HG03521 (cell line): ENCODE measurements around the gene LENG1.

Source experiments
- ATAC-seq: cut with Tn5 transposase; IDR thresholded peaks from one replicate; pipeline ENCODE4 v1.9.1; 2021; ENCODE audit warnings: mild to moderate bottlenecking, moderate library complexity; ENCODE audit not compliant: unreplicated experiment

Gene LENG1

DNA sequence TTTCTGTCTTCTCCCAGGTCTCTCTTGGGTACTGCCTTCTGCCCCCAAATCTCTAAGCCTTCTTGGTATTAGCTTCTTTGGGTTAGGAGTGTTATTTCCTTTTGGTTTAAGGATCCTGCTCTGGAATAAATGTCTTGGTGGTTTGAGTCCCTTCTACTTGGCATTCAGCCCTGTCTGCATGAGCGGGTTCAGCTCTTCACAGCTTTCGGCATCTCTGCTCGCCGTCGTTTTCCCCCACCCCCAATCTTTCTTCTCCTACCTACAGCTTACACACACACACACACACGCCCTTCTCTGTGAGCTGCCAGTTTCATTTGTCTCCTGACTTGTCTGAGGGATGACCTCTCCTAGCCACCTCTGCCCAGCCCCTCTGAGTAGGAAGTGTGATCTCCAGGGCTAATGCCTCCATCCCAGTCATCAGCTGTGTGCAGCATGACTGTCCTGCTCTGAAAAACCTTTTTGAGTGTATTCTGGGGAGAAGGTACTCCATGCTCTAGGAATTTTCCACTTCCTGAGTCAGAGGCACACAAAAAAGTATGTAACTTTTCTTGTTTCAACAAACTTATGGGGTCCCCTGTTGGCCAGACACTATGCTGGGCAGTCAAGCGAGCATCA is 17.2 kb downstream of the LENG1 start:
- no peak for ATAC-seq

DNA sequence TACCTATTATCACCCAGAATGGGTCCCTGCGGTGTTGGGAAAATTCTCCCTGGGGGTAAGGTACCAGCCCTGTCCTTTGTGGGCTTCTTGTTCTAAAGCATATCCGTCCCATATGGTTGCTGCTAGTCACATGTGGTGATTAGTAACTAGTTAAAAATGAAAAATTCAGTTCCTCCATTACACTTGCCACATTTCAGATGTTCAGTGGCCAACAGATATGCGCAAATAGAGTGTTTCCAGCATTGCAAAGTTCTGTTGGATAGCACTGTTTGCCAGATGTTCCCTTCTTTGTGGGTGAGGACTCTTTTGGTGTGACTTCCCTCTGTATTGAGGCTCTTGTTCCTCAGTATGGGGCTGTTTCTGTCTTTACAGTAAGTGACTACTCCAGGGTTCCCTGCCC is 18.2 kb downstream of the LENG1 start:
- no peak for ATAC-seq

- ATAC-seq: no peak
These were observed 20.8 kb downstream of the LENG1 start for GRCh38 chr19:54138489-54139256.

DNA sequence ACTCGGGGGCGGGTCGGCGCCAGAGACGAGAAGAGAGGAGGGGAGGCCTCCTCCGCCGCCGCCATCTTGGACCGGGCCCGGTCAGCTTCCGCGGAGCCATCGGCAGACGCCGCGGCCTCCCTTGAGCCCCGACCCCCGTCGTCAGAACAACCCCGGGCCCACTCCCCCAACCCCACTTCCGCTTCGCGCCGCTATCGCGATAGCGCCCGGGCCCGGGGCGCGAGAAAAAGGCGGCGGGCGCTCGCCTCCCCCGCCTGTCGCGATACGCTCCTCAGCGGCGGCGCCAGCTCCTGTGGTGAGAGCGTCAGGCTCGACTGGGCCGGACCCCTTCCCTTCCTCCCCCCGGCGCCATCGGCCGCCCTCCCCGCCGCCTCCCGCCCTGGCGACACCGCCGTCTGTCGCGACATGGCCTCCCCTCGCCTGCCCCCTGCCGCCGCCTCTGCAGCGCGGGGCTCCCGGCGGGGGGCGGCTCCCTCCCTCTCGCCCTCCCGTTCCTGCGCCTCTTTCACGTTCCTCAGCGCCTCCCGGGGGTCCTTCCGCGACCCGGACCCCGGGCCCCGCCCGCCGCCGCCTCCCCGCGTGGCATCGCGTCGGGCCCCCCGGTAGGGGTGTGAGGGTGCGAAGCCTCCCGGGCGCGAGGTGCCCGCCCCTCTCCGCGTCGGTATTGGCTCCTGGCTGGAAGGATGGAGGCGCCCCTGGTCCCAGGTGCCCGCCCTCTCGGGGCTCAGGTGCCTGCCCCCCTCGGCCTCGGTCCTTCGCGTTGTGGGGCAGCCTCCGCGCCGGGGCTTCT is 21.6 kb downstream of the LENG1 start, which contains the start of gene CNOT3:
TSS of gene CNOT3 (plus strand) at position 64 of the 790 bp plus-strand sequence. CDS start 5,217 bp downstream, outside the sequence.
- no peak for ATAC-seq

DNA sequence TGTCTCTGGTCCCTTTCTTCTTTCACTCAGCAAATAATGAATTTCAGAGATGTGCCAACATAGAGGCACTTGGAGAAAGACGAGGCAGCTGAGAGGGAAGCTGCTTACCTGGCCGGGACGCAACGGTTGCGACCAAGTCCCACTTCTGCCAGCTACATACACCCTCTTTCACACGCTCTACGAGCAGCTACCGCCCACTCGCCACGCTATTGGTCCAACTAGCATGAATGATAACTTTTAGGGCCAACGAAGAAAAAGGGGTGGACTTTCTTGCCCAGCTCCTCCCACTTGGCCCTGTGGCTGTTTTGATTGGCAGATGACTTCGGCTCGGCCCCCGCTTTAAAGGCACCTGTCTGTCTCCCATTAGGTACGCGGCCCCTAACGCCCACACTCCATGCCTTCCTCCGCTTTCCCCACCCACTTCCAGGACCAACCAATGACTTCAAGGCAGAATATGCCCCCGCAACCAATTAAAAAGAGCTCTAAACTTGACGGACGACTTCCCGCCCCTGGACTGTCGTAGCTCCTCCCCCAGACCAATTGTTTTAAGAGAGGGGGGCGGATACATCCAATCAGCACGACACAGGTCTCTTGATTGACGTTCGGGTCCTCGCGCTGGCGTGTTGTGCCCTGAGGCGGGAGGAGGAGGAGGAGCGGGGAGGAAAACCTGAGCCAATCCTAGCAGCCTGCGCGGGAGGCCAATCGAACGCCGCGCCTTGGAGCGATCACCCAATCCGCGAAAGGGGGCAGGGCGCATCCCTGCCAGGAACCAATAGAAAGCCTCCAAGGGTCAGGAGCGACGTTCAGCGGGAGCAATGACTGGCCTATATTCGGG is 22.4 kb downstream of the LENG1 start:
- ATAC-seq: peak; percentile 75

GRCh38 chr19:54136086-54136863 is 23.2 kb downstream of the LENG1 start:
- ATAC-seq: no peak

GRCh38 chr19:54133957-54134590 is 25.4 kb downstream of the LENG1 start:
- ATAC-seq: no peak

GRCh38 chr19:54133312-54133956 is 26.1 kb downstream of the LENG1 start:
- no peak for ATAC-seq

DNA sequence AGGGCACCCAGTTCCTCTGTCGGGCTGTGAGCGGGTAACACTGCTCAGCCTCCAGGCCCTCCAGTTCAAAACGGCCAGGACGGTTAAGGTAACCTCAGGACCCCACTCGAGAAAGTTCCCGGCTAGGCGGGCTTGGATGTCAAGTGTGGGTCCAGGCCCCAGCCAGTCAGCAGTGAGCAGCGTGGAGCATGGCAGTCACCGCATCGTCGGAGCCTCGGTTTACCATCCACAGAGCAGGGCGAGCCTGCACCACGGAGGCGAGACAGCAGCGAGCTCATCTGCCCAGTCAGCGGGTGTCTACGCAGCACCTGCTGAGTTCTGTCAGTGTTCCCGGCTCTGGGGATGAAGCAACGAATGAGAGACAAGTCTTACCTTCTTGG is 29.9 kb downstream of the LENG1 start:
- ATAC-seq: no peak

GRCh38 chr19:54128796-54129616 is 30.5 kb downstream of the LENG1 start:
- no peak for ATAC-seq

DNA sequence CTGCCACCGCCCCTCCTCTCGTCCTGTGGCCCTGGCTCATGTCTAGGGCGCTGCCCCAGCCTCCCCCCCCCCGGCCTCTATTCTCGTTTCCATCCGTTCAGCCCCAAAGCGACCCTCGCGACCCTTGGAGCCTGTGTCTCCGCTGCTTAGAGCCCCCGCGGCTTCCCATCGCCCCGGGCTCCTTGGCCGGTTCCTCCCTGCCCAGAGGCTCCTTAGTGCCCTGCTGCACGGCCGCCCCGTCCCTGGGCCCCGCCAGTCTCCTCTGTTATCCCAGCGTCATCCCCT is 31.1 kb downstream of the LENG1 start:
- no peak for ATAC-seq

GRCh38 chr19:54127688-54128440 is 31.7 kb downstream of the LENG1 start:
- ATAC-seq: no peak

GRCh38 chr19:54125713-54126112 is 33.8 kb downstream of the LENG1 start:
- no peak for ATAC-seq

- no peak for ATAC-seq
These were observed 35.1 kb downstream of the LENG1 start for GRCh38 chr19:54124393-54124792.

DNA sequence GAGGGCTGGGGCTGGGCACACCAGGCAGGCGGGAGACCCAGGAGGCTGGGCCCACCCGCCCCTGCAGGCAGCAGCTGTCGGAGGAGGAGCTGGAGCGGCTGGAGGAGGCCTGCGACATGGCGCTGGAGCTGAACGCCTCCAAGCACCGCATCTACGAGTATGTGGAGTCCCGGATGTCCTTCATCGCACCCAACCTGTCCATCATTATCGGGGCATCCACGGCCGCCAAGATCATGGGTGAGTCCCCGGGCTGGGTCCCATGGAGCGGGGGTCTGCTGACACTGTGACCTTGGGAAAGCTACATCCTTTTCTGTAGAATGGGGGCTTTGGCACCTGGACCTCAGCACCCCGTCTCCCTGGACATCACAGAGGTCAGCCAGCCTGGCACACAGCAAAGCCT is 35.8 kb downstream of the LENG1 start:
- no peak for ATAC-seq

GRCh38 chr19:54121259-54121658 is 38.3 kb downstream of the LENG1 start:
- ATAC-seq: no peak

GRCh38 chr19:54115109-54116063 is 44.1 kb downstream of the LENG1 start, which contains the start of the genes PRPF31 and TFPT:
Gene PRPF31, plus strand, starts transcription at chr19:54115754. Its CDS starts 2,525 bp downstream, at chr19:54118279.
Gene TFPT, minus strand, starts transcription at chr19:54115657. Its CDS starts 388 bp downstream, at chr19:54115269.
- ATAC-seq: peak; percentile 78
